Fibroblast of upper back skin (primary cell): ENCODE measurements around the gene UBXN10.
A peak's percentile ranks its signal among the peaks of the same experiment; 100 is the strongest.

Experiments used
- DNase-seq: peaks from one replicate; pipeline ENCODE4 v3.0.0-alpha.2; 2013

UBXN10 gene

DNA sequence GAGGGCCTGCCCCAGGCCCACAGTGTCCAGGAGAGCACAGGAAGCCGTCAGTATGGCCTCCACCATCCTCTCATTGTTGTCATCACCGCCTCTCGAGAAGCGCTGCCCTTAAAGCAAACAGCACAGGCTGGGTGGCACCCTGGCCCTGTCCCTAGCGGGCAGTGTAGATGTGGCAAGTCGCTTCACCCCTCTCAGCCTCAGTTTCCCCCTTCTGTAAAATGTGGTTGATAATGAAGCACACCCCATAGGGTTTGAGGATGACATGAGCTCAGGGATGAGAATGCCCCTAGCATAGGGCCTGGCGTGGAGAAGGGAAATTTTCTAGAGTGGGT is 33.3 kb upstream of the UBXN10 start:
- DNase-seq, result no peak

DNA sequence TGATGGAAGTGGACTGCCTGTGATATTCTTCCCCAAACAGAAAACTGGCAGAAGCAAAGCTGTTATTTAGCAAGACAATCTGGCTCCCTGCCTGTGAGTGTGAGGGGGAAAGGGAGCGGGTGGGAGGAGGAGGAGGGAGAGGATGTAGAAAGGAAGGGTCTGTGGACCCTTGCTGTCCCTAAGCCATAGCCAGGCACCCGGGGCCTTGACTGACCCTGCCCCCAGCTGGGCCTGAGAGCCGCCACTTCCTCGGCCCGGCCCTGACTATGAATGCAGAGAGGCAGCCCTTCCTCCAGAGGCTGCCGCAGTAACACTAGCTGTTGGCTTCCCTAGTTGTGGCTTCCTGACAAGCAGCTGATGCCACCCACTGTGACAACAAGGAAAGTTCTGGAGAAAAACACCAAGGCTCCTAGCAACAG is 32.9 kb upstream of the UBXN10 start:
- DNase-seq, result peak; percentile 6

GRCh38 chr1:20154301-20154831 is 31.5 kb upstream of the UBXN10 start:
- DNase-seq, result no peak

DNA sequence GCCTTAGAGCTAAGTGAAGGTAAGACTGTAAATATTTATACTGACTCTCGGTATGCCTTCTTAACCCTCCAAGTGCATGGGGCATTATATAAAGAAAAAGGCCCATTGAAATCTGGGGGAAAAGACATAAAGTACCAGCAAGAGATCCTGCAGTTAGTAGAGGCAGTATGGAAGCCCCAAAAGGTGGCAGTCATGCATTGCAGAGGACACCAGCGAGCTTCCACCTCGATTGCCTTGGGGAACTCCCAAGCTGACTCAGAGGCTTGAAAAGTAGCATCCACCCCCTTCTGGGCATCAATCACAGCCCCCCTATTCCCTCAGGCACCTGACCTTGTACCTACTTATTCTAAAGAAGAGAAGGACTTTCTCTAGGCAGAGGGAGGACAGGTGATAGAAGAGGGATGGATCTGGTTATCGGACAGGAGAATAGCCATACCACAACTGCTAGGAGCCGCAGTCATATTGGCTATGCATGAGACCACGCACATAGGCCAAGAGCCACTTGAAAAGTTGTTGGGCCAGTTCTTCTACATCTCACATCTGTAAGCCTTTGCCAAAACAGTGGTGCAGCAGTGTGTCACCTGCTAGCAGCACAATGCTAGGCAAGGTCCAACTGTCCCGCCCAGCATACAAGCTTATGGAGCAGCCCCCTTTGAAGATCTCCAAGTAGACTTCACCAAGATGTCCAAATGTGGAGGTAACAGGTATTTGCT is 27.4 kb upstream of the UBXN10 start:
- no peak for DNase-seq

DNA sequence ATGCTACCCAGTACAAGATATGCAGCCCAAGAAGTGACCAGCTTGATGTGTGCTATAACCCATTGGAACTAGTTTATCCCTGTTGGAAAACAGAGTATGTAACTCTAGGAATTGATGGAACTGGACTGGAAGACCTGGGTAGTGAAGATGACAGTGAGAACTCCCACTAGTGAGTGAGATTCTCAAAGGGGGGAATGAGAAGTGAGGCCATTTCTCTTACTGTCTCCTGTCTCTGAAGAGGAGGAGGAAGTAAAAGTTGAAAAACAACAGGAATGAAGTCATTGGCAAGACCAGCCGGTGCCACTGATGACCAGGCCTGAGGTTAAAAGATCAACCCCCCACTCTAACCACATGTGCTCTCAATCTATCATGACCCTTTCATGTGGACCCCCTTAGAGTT is 25.9 kb upstream of the UBXN10 start:
- DNase-seq, result no peak

DNA sequence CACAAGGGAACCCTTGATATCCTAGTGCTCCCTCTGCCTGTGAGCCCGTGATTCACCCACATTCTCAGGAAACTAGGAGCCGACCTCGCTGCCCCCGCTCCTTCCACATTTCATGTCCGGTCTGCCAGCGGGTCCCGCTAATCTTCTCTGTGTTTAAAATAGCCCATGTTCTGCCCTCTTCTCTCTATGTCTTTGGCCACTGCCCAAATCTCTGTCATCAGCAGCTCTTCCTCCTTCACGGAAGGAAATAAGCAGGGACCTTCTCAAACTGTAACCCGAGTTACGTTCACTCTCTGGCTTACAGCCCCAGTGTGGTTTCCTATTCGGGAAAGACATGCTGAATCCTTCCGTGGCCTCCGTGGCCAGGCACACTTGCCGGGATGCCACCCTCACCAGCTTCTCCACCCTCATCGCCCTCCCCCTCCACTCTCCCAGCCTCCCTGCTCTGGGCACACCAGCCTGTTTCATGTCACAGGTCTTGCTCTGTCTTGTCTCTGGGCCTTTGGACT is 21.1 kb upstream of the UBXN10 start:
- DNase-seq, result no peak

DNA sequence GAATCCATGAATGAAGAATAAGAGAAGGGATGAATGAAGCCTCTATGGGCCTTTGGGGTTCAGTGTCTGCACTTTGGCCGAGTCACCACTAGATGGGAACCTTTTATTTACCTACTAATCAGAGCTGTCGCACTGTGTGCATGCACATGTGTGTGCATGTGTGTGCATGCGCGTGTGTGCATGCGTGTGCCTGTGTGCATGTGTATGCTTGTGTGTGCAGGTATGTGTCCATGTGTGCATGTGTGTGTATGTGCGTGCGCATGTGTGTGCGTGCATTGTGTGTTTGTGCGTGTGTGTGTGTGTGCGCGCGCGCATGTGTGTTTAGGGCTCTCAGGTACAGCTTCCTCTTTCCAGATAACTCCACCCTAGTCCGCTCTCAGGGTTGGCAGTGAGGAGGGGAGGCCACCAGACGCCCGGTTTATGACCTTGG is 20.4 kb upstream of the UBXN10 start:
- DNase-seq, result no peak

DNA sequence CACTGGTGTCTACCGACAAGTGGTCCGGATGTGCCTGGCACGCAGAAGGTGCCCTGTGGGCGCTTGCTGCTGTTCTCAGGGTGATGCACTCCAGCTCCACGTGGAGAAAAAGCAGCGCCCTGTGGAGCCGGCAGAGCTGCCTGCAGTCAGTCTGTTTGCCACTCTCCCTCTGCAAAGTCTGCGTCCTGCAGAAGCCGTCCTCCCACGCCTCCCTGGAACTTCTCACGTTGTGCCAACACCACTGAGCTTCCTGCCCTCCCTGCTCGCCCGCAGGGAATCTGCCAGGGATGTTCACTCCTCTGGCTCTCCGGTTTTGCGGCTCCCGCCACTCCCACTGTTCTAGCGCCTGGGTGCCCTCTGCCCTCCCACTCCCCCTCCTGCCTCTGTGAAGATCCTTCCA is 19.8 kb upstream of the UBXN10 start:
- DNase-seq, result no peak

GRCh38 chr1:20167126-20167525 is 18.8 kb upstream of the UBXN10 start:
- DNase-seq, result no peak

GRCh38 chr1:20168564-20169491 is 17.1 kb upstream of the UBXN10 start:
- DNase-seq, result no peak

GRCh38 chr1:20169932-20170331 is 16.0 kb upstream of the UBXN10 start:
- DNase-seq, result no peak

DNA sequence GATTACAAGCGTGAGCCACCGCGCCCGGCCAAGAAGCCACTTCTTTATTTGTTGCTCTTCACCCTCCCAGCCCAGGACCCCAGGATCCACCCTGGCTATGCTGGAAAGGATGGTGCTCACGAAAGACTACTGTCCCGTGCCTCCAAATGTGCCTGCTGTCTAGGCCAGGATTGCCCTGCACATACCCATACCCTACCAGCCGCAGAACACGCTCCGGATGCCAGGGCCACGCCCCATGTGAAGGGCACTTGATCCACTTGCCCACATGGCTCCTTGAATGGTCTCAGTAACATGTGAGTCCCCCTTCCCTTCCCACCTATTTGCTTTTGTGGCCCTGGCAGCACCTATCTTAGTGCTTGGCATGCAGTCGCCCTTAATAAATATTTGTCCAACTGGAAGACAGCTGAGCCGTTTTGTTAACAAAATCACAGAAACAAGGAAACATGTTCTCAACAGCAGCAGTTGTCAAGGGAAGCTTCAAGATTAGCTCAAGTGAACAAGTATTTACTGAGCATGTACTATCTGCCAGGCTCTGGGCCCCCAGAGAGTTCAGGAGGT is 13.8 kb upstream of the UBXN10 start:
- DNase-seq, result no peak

DNA sequence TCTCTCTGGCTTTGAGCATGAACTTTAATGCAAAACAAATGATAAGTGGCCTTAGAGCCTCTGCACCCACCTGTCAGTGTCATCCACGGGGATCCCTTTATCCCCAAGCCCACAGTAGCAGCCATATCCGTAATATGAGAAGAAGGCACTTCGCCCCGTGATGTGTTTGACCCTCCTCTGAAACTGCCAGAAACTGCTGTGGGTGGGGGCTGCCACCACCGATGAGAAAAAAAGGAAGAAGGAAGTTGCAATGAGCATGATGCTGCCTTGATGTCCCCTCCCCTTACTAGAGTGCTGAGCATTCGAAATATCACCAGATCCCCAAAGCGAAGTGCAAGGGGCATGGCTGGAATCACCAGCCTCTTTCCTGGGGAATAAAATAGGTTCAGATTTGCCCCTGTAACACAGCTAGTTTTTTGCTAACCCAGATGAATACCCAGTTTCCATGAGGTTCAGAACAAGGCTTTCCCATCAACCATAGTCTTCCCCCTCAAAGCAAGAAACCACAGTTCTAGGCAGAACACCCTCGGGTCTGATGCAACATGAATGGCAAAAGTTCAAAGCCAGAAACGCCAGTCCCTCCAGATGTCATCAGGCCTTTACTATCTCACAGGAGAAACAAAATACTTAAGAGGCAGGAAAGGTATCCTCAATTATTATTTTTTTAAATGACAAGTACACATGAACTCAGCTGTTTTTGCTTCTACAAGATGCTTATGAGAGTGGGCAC is 10.8 kb upstream of the UBXN10 start:
- DNase-seq, result no peak

DNA sequence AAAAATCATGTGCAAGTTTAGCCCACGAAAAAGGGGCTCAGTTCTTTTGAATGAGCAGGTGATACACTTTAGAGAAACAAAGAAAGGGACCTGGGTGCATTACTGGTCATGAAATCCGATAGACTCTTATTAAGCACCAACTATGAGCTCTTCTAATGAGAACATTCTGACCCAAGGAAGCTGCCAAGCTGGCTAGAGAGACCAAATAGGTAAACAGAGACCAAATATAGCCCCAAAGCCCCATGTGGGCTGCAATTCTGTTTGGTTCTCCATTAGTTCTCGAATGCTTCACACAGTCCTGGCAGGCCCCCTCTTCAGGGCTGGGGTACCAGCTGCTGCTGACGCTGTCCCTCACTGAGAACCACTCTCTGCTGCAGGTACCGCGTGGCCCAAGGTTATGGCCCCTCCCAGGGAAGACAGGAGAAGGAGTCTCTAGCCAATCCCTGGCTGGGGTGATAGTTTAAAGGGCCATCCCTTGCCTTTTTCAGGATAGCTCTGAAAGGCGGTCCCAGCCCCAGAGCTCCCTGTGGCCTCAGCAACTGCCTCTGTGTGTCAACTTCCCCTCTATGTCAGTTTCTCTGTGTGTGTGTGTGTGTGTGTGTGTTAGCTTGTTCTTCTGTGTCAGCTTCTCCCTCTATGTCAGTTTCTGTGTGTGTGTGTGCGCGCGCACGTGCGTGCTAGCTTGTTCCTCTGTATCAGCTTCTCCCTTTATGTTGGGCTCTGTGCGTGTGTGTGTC is 7.1 kb upstream of the UBXN10 start:
- DNase-seq, result no peak

DNA sequence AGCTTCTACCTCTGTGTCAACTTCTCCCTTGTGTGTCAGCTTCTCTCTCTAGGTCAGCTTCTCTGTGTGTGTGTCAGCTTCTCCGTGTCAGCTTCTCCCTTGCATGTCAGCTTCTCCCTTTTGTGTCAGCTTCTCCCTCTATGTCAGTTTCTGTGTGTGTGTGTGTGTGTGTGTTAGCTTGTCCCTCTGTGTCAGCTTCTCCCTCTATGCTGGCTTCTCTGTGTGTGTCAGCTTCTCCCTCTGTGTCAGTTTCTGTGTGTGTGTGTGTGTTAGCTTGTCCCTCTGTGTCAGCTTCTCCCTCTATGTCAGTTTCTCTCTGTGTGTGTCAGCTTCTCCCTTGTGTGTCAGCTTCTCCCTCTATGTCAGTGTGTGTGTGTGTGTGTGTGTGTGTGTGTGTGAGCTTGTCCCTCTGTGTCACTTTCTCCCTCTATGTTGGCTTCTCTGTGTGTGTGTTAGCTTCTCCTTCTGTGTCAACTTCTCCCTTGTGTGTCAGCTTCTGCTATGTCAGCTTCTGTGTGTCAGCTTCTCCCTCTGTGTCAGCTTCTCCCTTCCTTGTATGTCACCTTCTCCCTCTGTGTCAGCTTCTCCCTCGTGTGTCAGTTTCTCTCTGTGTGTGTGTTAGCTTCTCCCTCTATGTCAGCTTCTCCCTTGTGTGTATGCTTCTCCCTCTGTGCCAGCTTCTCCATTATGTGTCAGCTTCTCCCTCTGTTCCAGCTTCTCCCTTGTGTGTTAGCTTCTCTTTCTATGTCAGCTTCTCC is 6.3 kb upstream of the UBXN10 start:
- no peak for DNase-seq

DNA sequence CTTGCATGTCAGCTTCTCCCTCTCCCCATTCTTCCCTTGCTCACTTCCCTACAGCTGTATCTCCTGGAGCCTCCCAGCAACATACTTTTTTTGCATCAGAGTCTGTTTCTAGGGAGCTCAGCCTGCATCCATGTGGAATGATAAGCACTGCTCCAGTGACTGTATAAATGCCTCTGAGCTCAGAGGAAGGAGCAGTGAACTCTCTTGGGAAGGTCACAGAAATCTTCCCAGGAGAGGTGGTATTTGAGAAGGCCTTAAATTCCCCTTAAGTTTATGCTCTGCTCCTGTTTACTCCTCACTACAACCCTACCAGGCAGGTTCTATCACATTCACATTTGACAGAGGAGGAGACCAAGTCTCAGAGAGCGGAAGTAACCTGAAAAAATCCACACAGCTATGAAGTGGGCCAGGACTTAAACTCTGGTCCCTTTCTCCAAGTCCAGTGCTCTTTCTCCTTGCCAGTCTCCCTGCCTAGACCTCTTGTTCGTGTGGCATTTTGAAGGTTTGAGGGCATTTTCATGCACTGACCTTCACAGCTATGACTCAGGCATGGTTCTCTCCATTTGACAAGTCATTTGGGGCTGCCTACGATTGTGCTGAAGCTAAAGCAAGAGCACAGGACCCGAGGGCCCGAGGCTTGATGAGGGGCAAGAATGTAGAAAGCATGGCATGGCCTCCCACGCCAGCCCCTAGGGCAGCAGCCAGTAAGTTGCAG is 5.6 kb upstream of the UBXN10 start:
- no peak for DNase-seq

- DNase-seq, result no peak
These were observed 5.1 kb upstream of the UBXN10 start for GRCh38 chr1:20180844-20181207.

- no peak for DNase-seq
These were observed 3.5 kb upstream of the UBXN10 start for GRCh38 chr1:20182415-20182814.

DNA sequence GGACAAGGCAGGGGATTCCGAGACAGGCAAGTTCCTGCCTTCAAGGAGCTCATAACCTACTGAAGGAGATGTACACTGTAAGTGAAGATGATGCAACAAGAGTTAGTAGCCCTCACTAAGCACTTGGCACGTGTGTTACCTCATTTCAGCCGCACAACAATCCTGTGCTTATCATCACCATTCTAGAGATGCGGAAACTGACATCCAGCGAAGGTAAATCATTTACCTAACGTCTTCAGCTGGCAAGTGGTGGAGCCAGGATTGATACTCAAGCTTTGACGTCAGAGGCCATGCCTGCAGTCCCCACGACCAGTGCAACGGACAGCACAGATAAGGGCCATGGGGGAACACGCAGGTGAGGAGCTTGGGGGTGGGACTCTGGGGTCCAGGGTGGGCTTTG is 2.9 kb upstream of the UBXN10 start:
- DNase-seq, result no peak

DNA sequence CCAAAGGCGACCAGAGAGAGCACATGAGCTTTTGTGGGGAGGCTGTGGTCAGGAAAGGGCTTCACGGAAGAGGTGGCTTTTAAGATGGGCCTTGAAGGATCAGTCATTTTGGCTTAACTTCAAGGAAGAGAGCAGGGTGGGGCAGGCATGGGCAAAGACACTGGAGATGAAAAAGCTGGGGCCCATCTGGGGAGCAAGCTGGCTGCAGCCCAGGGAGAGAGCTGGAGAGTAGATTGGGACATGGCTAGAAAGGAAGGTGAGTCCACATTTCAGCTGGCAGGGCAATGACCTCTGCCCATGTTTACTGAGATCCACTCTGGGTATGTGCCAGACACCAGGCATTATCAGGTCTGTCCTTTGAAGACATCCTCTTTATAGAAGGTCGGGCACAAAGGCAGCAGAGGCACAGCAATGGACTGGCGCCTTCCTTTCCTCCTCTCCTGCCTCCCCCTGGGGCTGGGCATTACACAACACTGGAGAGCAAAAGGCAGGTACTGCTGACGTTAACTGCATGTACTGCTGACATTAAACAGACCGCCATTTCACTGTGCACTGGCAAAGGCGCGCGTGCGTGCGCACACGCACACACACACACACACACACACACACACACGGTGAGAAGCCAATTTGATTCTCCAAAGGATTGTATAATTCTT is 2.2 kb upstream of the UBXN10 start:
- DNase-seq, result no peak
